Karpas-422 (cell line): Measurements from ENCODE around the gene FOXK1. TPM values are rescaled to one million over a fixed set of nuclear protein-coding genes. Genes with fewer than 3 reads are reported as not detected.

ENCODE experiments used
- DNase-seq: peaks from one replicate; pipeline ENCODE4 v3.0.0-alpha.2; 2015
- H2AFZ ChIP-seq: fragments of 200-600 bp; sonication (generic); 2 replicates; pipeline ENCODE4 v1.6.1; 2014; ENCODE audit warnings: antibody characterized with exemption, low read length, mixed read lengths
- H3K27ac ChIP-seq: fragments of 200-600 bp; sonication (generic); 2 replicates; pipeline ENCODE4 v1.5.1; 2014; ENCODE audit warnings: mild to moderate bottlenecking, low read length, moderate library complexity
- H3K27me3 ChIP-seq: fragments of 200-600 bp; sonication (generic); 2 replicates; pipeline ENCODE4 v1.6.1; 2014; ENCODE audit warnings: low read length, mixed read lengths
- H3K36me3 ChIP-seq: fragments of 200-600 bp; sonication (generic); 2 replicates; pipeline ENCODE4 v1.6.1; 2014; ENCODE audit warnings: low read length, mixed read lengths; ENCODE audit not compliant: insufficient read depth
- H3K4me1 ChIP-seq: fragments of 200-600 bp; sonication (generic); 2 replicates; pipeline ENCODE4 v1.6.1; 2014; ENCODE audit warnings: mild to moderate bottlenecking, low read length, mixed read lengths
- H3K4me2 ChIP-seq: fragments of 200-600 bp; sonication (generic); 2 replicates; pipeline ENCODE4 v1.6.1; 2014; ENCODE audit warnings: low read length, low read depth, mild to moderate bottlenecking; ENCODE audit not compliant: poor library complexity, severe bottlenecking
- H3K4me3 ChIP-seq: fragments of 200-600 bp; sonication (generic); 2 replicates; pipeline ENCODE4 v1.5.1; 2014; ENCODE audit warnings: mild to moderate bottlenecking, antibody characterized with exemption, low read length, mixed read lengths
- H3K79me2 ChIP-seq: fragments of 200-600 bp; sonication (generic); 2 replicates; pipeline ENCODE4 v1.6.1; 2014; ENCODE audit warnings: mild to moderate bottlenecking, low read length, mixed read lengths
- H3K9ac ChIP-seq: fragments of 200-600 bp; sonication (generic); 2 replicates; pipeline ENCODE4 v1.6.0; 2014; ENCODE audit warnings: low read length
- H3K9me2 ChIP-seq: fragments of 200-600 bp; sonication (generic), shearing (Covaris generic); replicated peaks from 2 replicates; pipeline ENCODE4 v1.6.0; 2014; ENCODE audit warnings: mild to moderate bottlenecking, low read length, moderate library complexity; ENCODE audit not compliant: insufficient read depth
- H3K9me3 ChIP-seq: fragments of 300-700, 200-600 bp; sonication (generic); 2 replicates; pipeline ENCODE4 v1.6.1; 2014; ENCODE audit warnings: low read length, mixed read lengths
- H4K20me1 ChIP-seq: fragments of 200-600 bp; sonication (generic); 2 replicates; pipeline ENCODE4 v1.6.1; 2014; ENCODE audit warnings: mild to moderate bottlenecking, antibody characterized with exemption, low read length, low read depth; ENCODE audit not compliant: insufficient read depth
- total RNA-seq: library from RNA; depleted of rRNA; stranded (reverse); fragments of >200 nt; shearing (Covaris generic); gene quantifications from 2 replicates; pipeline ENCODE4 v1.2.3, GENCODE V29; 2014; ENCODE audit warnings: low replicate concordance

FOXK1 gene
- total RNA-seq, 1 experiment from 2014 or later = 20.3 TPM

GRCh38 chr7:4659551-4660286 is 22.4 kb upstream of the FOXK1 start:
- Histone ChIP-seq H3K4me1 (no peaks in the 10 kb centered on the region), H4K20me1 (no peaks in the 10 kb centered on the region), H3K9ac (no peak overlapping the region), H3K27ac (no peak overlapping the region), H3K79me2 (no peaks in the 10 kb centered on the region), H3K27me3 (no peaks in the 10 kb centered on the region; the same call in 1 of the 2 replicates), H3K36me3 (no peaks in the 10 kb centered on the region; the same call in 1 of the 2 replicates), H3K9me2 (no peaks in the 10 kb centered on the region), H3K9me3 (peaks cover 15% of the 10 kb centered on the region), H3K4me2 (no peak overlapping the region), H3K4me3 (no peak overlapping the region), H2AFZ (0 out of 2 replicates have a peak overlapping the region, but pooled peaks have one; percentile 6)
- peak; percentile 75 for DNase-seq

- Histone ChIP-seq H2AFZ (no peak overlapping the region), H4K20me1 (no peaks in the 10 kb centered on the region), H3K4me2 (no peak overlapping the region), H3K27me3 (no peaks in the 10 kb centered on the region; the same call in 1 of the 2 replicates), H3K9ac (no peak overlapping the region), H3K36me3 (no peaks in the 10 kb centered on the region; the same call in 1 of the 2 replicates), H3K79me2 (no peaks in the 10 kb centered on the region), H3K4me3 (no peak overlapping the region), H3K9me2 (no peaks in the 10 kb centered on the region), H3K27ac (no peak overlapping the region), H3K4me1 (no peaks in the 10 kb centered on the region), H3K9me3 (peaks cover 15% of the 10 kb centered on the region)
- no peak for DNase-seq
Observed at GRCh38 chr7:4661871-4662270, 20.2 kb upstream of the FOXK1 start.

DNA sequence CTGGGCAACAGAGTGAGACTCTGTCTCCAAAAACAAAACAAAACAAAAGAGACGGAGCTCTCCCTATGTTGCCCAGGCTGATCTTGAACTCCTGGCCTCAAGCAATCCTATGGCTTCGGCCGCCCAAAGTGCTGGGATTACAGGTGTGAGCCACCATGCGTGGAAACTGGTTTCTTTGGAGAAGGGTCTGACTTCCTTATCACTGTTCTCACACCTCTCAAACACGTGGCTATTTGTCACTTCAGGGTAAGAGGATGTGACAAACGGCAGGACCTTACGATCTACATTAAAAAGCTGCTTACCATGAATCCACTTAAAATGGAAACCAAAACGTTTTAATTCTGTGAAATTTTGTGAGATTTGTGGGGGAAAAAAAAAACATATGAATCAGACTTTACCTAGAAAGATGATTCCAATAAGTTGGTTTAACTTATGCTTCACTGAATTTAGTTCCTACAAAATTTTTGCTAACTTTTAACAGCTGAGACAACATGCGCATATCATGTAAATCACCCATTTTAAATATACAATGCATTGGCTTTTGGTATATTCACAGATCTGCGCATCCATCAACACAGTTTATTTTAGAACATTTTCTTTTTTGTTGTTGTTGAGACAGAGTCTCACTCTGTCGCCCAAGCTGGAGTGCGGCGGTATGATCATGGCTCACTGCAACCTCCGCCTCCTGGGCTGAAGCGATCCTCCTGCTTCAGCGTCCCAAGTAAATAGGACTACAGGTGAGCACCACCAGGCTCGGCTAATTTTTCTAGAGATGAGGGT is 18.7 kb upstream of the FOXK1 start:
- H3K9me3 ChIP-seq = peaks cover 9% of the 10 kb centered on the region; the same call in 1 of the 2 replicates
- H2AFZ ChIP-seq = no peak overlapping the region
- no peaks in the 10 kb centered on the region; the same call in 1 of the 2 replicates for H3K36me3 ChIP-seq
- H3K79me2 ChIP-seq = no peaks in the 10 kb centered on the region
- H3K27ac ChIP-seq = no peak overlapping the region
- no peaks in the 10 kb centered on the region for H3K27me3 ChIP-seq
- DNase-seq = no peak
- H3K4me3 ChIP-seq = no peak overlapping the region
- no peak overlapping the region for H3K9ac ChIP-seq
- no peak overlapping the region for H3K4me2 ChIP-seq
- no peaks in the 10 kb centered on the region for H3K9me2 ChIP-seq
- no peaks in the 10 kb centered on the region for H3K4me1 ChIP-seq
- H4K20me1 ChIP-seq = no peaks in the 10 kb centered on the region

- no peak for DNase-seq
- H3K36me3 ChIP-seq = no peaks in the 10 kb centered on the region
- no peaks in the 10 kb centered on the region for H3K27me3 ChIP-seq
- peaks cover 1% of the 10 kb centered on the region; the same call in 1 of the 2 replicates for H3K9me3 ChIP-seq
- no peaks in the 10 kb centered on the region for H3K9me2 ChIP-seq
- H3K4me2 ChIP-seq = no peak overlapping the region
- H3K27ac ChIP-seq = no peak overlapping the region
- H3K9ac ChIP-seq = no peak overlapping the region
- H3K4me1 ChIP-seq = no peaks in the 10 kb centered on the region
- H2AFZ ChIP-seq = no peak overlapping the region
- no peaks in the 10 kb centered on the region for H4K20me1 ChIP-seq
- H3K79me2 ChIP-seq = no peaks in the 10 kb centered on the region
- no peak overlapping the region for H3K4me3 ChIP-seq
Observed at GRCh38 chr7:4665661-4666060, 16.4 kb upstream of the FOXK1 start.

DNA sequence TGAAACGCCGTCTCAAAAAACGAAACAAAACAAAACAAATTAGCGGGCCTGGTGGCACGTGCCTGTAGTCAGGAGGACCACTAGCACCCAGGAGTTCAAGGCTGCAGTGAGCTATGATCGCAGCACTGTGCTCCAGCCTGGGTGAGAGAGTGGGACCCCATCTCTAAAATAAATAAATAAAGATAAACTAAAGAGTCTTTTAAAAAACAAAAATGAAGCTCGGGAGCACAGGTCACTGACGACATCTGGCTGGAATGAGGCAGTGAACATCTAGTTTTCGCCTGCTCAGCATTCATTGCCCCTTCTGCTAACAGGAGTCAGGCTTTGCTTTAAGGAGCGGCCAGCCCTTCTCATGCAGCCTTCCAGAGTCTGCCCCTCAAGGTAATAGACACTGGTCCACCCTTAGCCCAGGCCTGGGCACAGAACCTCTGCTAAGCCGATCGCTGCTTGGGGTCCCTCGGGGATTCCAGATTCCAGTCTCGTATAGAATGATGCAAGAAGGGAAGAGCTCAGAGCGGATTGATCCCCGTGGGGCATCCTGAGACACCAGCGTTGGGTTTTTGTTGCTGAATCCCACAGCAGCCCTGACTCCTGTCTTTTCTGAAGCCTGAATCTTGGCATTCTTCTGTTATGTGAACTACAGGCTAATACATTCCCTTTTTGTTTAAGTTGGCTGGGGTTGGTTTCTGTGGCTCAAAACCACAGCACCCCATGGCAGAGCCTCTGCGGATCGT is 14.2 kb upstream of the FOXK1 start:
- Histone ChIP-seq H3K79me2 (no peaks in the 10 kb centered on the region), H3K4me1 (no peaks in the 10 kb centered on the region), H3K9ac (no peak overlapping the region), H3K9me2 (no peaks in the 10 kb centered on the region), H3K36me3 (no peaks in the 10 kb centered on the region), H3K27ac (no peak overlapping the region), H4K20me1 (no peaks in the 10 kb centered on the region), H3K27me3 (no peaks in the 10 kb centered on the region), H3K4me2 (no peak overlapping the region), H3K4me3 (no peak overlapping the region), H3K9me3 (no peaks in the 10 kb centered on the region), H2AFZ (no peak overlapping the region)
- no peak for DNase-seq

DNA sequence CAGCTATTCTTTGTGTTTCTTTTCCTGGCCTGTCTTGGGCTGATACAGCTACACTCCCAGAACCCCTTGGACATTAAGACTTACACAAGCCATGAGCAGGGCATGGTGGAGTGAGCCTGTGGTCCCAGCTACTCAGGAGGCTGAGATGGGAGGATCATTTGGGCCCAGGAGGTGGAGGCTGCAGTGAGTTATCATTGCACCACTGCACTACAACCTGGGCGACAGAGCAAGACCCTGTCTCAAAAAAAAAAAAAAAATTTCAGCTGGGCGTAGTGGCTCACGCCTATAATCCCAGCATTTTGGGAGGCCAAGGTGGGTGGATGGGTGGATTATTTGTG is 13.6 kb upstream of the FOXK1 start:
- Histone ChIP-seq H4K20me1 (no peaks in the 10 kb centered on the region), H2AFZ (no peak overlapping the region), H3K4me3 (no peak overlapping the region), H3K4me2 (no peak overlapping the region), H3K9me3 (no peaks in the 10 kb centered on the region), H3K4me1 (no peaks in the 10 kb centered on the region), H3K9ac (no peak overlapping the region), H3K79me2 (no peaks in the 10 kb centered on the region), H3K27ac (no peak overlapping the region), H3K27me3 (no peaks in the 10 kb centered on the region), H3K36me3 (no peaks in the 10 kb centered on the region), H3K9me2 (no peaks in the 10 kb centered on the region)
- no peak for DNase-seq

GRCh38 chr7:4670791-4671190 is 11.3 kb upstream of the FOXK1 start:
- no peak for DNase-seq
- Histone ChIP-seq H3K9me2 (no peaks in the 10 kb centered on the region), H3K4me3 (no peak overlapping the region), H3K79me2 (no peaks in the 10 kb centered on the region), H2AFZ (no peak overlapping the region), H3K27ac (no peak overlapping the region), H3K4me1 (no peaks in the 10 kb centered on the region), H4K20me1 (no peaks in the 10 kb centered on the region), H3K36me3 (no peaks in the 10 kb centered on the region), H3K9me3 (no peaks in the 10 kb centered on the region), H3K4me2 (no peak overlapping the region), H3K9ac (no peak overlapping the region), H3K27me3 (no peaks in the 10 kb centered on the region)

GRCh38 chr7:4675771-4676367 is 6.2 kb upstream of the FOXK1 start:
- H3K4me3 ChIP-seq = no peak overlapping the region
- H3K9ac ChIP-seq = no peak overlapping the region
- H3K79me2 ChIP-seq = no peaks in the 10 kb centered on the region
- no peaks in the 10 kb centered on the region for H3K4me1 ChIP-seq
- H3K36me3 ChIP-seq = no peaks in the 10 kb centered on the region
- no peaks in the 10 kb centered on the region for H3K9me2 ChIP-seq
- no peaks in the 10 kb centered on the region for H4K20me1 ChIP-seq
- H2AFZ ChIP-seq = no peak overlapping the region
- no peak for DNase-seq
- H3K27ac ChIP-seq = no peak overlapping the region
- H3K9me3 ChIP-seq = no peaks in the 10 kb centered on the region
- H3K4me2 ChIP-seq = no peak overlapping the region
- no peaks in the 10 kb centered on the region for H3K27me3 ChIP-seq
